ENCODE measurements around the gene RERE. TPM values are rescaled to one million over a fixed set of nuclear protein-coding genes. Genes with fewer than 3 reads are reported as not detected.
"Not testable (repeated sequence)": the region's sequence is repeated elsewhere in the genome, so short reads cannot be mapped to it uniquely, and the experiment has no call there.

The RERE gene
- total RNA-seq, 1 donor from 2014 or later: 88.5 TPM

- TF ChIP-seq CTCF (IDR thresholded peaks at IDR 0.05): no peak
- no peaks in the 10 kb centered on the region for H3K36me3 ChIP-seq
- no peak for DNase-seq
- peaks cover 17% of the 10 kb centered on the region for H3K4me1 ChIP-seq
- intact Hi-C loops (cut with DNase I): no loop called here
- H3K9me3 ChIP-seq: no peaks in the 10 kb centered on the region
- no peaks in the 10 kb centered on the region for H3K27me3 ChIP-seq (ENCODE audit: low read depth)
- no peak for ATAC-seq
- H3K4me3 ChIP-seq: no peak overlapping the region
- H3K27ac ChIP-seq: no peak overlapping the region
Measured at GRCh38 chr1:8787218-8787617, 30.2 kb downstream of the RERE start.

GRCh38 chr1:8786204-8786603, 31.2 kb downstream of the RERE start:
- H3K27me3 ChIP-seq (ENCODE audit: low read depth); H3K36me3 ChIP-seq; H3K4me3 ChIP-seq; intact Hi-C loops (cut with DNase I); ATAC-seq; H3K27ac ChIP-seq; H3K9me3 ChIP-seq; DNase-seq: not testable (repeated sequence)
- H3K4me1 ChIP-seq: peaks cover 17% of the 10 kb centered on the region

- no peak overlapping the region for H3K27ac ChIP-seq
- H3K36me3 ChIP-seq: no peaks in the 10 kb centered on the region
- no peak for DNase-seq
- no peaks in the 10 kb centered on the region for H3K9me3 ChIP-seq
- H3K4me1 ChIP-seq: no peaks in the 10 kb centered on the region
- no peaks in the 10 kb centered on the region for H3K27me3 ChIP-seq (ENCODE audit: low read depth)
- no peak for ATAC-seq
- intact Hi-C loops (cut with DNase I): no loop called here
- no peak overlapping the region for H3K4me3 ChIP-seq
- TF ChIP-seq CTCF (IDR thresholded peaks at IDR 0.05): no peak
Measured at GRCh38 chr1:8782955-8783354, 34.5 kb downstream of the RERE start.

- no peaks in the 10 kb centered on the region for H3K27me3 ChIP-seq (ENCODE audit: low read depth)
- no peak overlapping the region for H3K27ac ChIP-seq
- intact Hi-C loops (cut with DNase I): no loop called here
- H3K36me3 ChIP-seq: no peaks in the 10 kb centered on the region
- ATAC-seq: no peak
- no peak overlapping the region for H3K4me3 ChIP-seq
- H3K9me3 ChIP-seq: no peaks in the 10 kb centered on the region
- no peak for DNase-seq
- TF ChIP-seq CTCF (IDR thresholded peaks at IDR 0.05): no peak
- no peaks in the 10 kb centered on the region for H3K4me1 ChIP-seq
Measured at GRCh38 chr1:8782001-8782620, 35.3 kb downstream of the RERE start.

- no peak overlapping the region for H3K27ac ChIP-seq
- H3K4me3 ChIP-seq: no peak overlapping the region
- H3K9me3 ChIP-seq: no peaks in the 10 kb centered on the region
- ATAC-seq (no peak), DNase-seq (no peak)
- no peaks in the 10 kb centered on the region for H3K36me3 ChIP-seq
- no peaks in the 10 kb centered on the region for H3K4me1 ChIP-seq
- intact Hi-C loops (cut with DNase I): no loop called here
- no peaks in the 10 kb centered on the region for H3K27me3 ChIP-seq (ENCODE audit: low read depth)
- TF ChIP-seq CTCF (IDR thresholded peaks at IDR 0.05): no peak
Measured at GRCh38 chr1:8780405-8780804, 37.0 kb downstream of the RERE start.

- Histone ChIP-seq H3K4me3 (no peak overlapping the region), H3K27me3 (ENCODE audit: low read depth) (no peaks in the 10 kb centered on the region), H3K9me3 (no peaks in the 10 kb centered on the region), H3K4me1 (no peaks in the 10 kb centered on the region), H3K27ac (no peak overlapping the region), H3K36me3 (no peaks in the 10 kb centered on the region)
- intact Hi-C loops (cut with DNase I): no loop called here
- no peak for TF ChIP-seq CTCF (IDR thresholded peaks at IDR 0.05)
- ATAC-seq (no peak), DNase-seq (no peak)
Measured at GRCh38 chr1:8777867-8778266, 39.6 kb downstream of the RERE start.

Data from lower lobe of right lung (tissue), 2 donors.